Adrenal gland (tissue), 19 donors: ENCODE data around the gene BOD1. TPM values are rescaled to one million over a fixed set of nuclear protein-coding genes. Genes with fewer than 3 reads are reported as not detected.

ENCODE experiments used
- DNase-seq, 7 donors: peaks; one replicate each; pipeline ENCODE4 v3.0.0-alpha.2; 2019 to 2020
- H3K27ac ChIP-seq, 5 donors: fragments of 200-600 bp; sonication (generic) in 4 of 5; 1 replicate in 3 of 5; 2 replicates in 2 of 5; pipeline versions ENCODE4 v1.5.1 to v1.8.0; 2016 to 2020; ENCODE audit warnings: mild to moderate bottlenecking in 1 of 5
- H3K27me3 ChIP-seq: fragments of 200-600 bp; 2 replicates; pipeline ENCODE4 v1.8.0; 2021
- H3K36me3 ChIP-seq, 2 donors: fragments of 200-600 bp; replicated peaks in 1 of 2; 1 replicate in 1 of 2; 2 replicates in 1 of 2; pipeline versions ENCODE4 v1.5.1 to v1.8.0; 2018 to 2022
- H3K4me1 ChIP-seq, 2 donors: fragments of 200-600 bp; replicated peaks in 1 of 2; 1 replicate in 1 of 2; 2 replicates in 1 of 2; pipeline versions ENCODE4 v1.5.1 to v1.8.0; 2018 to 2021
- H3K4me3 ChIP-seq, 4 donors: fragments of 200-600 bp; sonication (generic) in 3 of 4; one replicate each; pipeline ENCODE4 v1.5.1; 2016 to 2018
- H3K9me3 ChIP-seq, 3 donors: fragments of 200-600 bp; sonication (generic) in 1 of 3; replicated peaks in 1 of 3; 1 replicate in 2 of 3; 2 replicates in 1 of 3; pipeline versions ENCODE4 v1.5.1 to v1.8.0; 2016 to 2021
- CTCF ChIP-seq, 6 experiments: fragments of 450-650 bp in 4 of 6; fragments of 200-600 bp in 2 of 6; sonication (generic) in 1 of 6; IDR thresholded peaks; 1 replicate in 5 of 6; 2 replicates in 1 of 6; pipeline versions ENCODE4 v1.5.1 to v1.8.0; 2016 to 2021; ENCODE audit warnings: antibody characterized with exemption in 6 of 6, mild to moderate bottlenecking in 2 of 6, moderate library complexity in 1 of 6
- POLR2A ChIP-seq, 2 donors: fragments of 450-650 bp; IDR thresholded peaks; one replicate each; pipeline ENCODE4 v1.6.1; 2017; ENCODE audit warnings: antibody characterized with exemption in 2 of 2, mild to moderate bottlenecking in 2 of 2, moderate library complexity in 1 of 2
- WGBS, 4 donors: extraction: QIAGEN DNeasy Blood & Tissue Kit in 2 of 4; methylation state at CpG; one replicate each; pipeline versions ENCODE4 v1.1.5 to v1.1.7; 2013 to 2017; 5-methylcytosine and 5-hydroxymethylcytosine counted together
- intact Hi-C, 2 donors: fragments of 100-400 bp; cut with DNase I; formaldehyde crosslinking; loops; one replicate each; pipeline versions ENCODE4 v1.14.1 to v1.15.0; 2022 to 2023
- long read RNA-seq, 10 donors: library from polyadenylated mRNA in 3 of 10; unstranded in 2 of 10; stranded (forward) in 1 of 10; transcript quantifications; one replicate each; pipeline ENCODE4 v2.0.0 and lab custom pipeline, GENCODE V29; 2021 to 2026
- polyA plus RNA-seq, 3 donors: library from polyadenylated mRNA; stranded (reverse); fragments of 200-250 nt in 2 of 3; fragments of 350-450 nt in 1 of 3; fragmentation: Illumina TruSeq in 1 of 3; extraction: RNeasy Lipid Tissue Mini Kit (QIAGEN cat#74804) in 1 of 3; gene quantifications; one replicate each; pipeline ENCODE4 v1.2.3, GENCODE V29; 2013 to 2014
- total RNA-seq, 9 donors: library from RNA; depleted of rRNA in 4 of 9; stranded (reverse); fragments of >200 nt in 4 of 9; fragments of 120-200 nt in 1 of 9; fragmentation: NEBNext Ultra II Directional in 1 of 9; extraction: Animal tissue kit (Norgen Biotek cat#: 25700) in 1 of 9; gene quantifications; one replicate each; pipeline versions ENCODE4 v1.1.0 to v1.2.4, GENCODE V29; 2013 to 2023
- donor health status: healthy with polysubstance abuse.
- donor health status: Bipolar disorder and iron deficiency.
- donor health status: DM: yes; HTN: yes; CAD: no.
- donor health status: DM: no; HTN: no; CAD: no.
- donor health status: DM: no; HTN: no; CAD: no.
- donor health status: DM: yes; HTN: yes; CAD: no.

BOD1 gene
- total RNA-seq (100 to 1,000 TPM in 1 of 9 donors, 10 to 100 TPM in 8; 41.4 to 127 (median 55.1) TPM), polyA plus RNA-seq (10 to 100 TPM; 30.0 to 98.6 (median 35.2) TPM)
- long read RNA-seq, donor 1, transcript BOD1-202 (4 exons, 1,562 nt): major isoform, 22 of 90 reads
- long read RNA-seq, donor 1, transcript BOD1-207 (2 exons, 736 nt): minor isoform, 7 of 90 reads
- long read RNA-seq, donor 1, partial matches to known transcripts: 57 of 90 reads
- long read RNA-seq, donor 1, other reads (novel, unspliced or antisense): 0 of 90 reads
- long read RNA-seq, donor 2, transcript BOD1-202 (4 exons, 1,562 nt): major isoform, 16 of 23 reads
- long read RNA-seq, donor 2, partial matches to known transcripts: 0 of 23 reads
- long read RNA-seq, donor 2, other reads (novel, unspliced or antisense): 0 of 23 reads
- long read RNA-seq, donor 3, transcript BOD1-202 (4 exons, 1,562 nt): major isoform, 30 of 35 reads
- long read RNA-seq, donor 3, partial matches to known transcripts: 0 of 35 reads
- long read RNA-seq, donor 3, other reads (novel, unspliced or antisense): 0 of 35 reads
- long read RNA-seq, donor 4, partial matches to known transcripts: 1 of 3 reads
- long read RNA-seq, donor 4, other reads (novel, unspliced or antisense): 0 of 3 reads
- long read RNA-seq, donor 5, transcript BOD1-202 (4 exons, 1,562 nt): major isoform, 26 of 31 reads
- long read RNA-seq, donor 5, partial matches to known transcripts: 0 of 31 reads
- long read RNA-seq, donor 5, other reads (novel, unspliced or antisense): 2 of 31 reads
- long read RNA-seq, donor 6, partial matches to known transcripts: 3 of 5 reads
- long read RNA-seq, donor 6, other reads (novel, unspliced or antisense): 0 of 5 reads
- long read RNA-seq, donor 7, transcript BOD1-202 (4 exons, 1,562 nt): major isoform, 20 of 26 reads
- long read RNA-seq, donor 7, partial matches to known transcripts: 5 of 26 reads
- long read RNA-seq, donor 7, other reads (novel, unspliced or antisense): 0 of 26 reads
- long read RNA-seq, donor 8, transcript BOD1-202 (4 exons, 1,562 nt): major isoform, 36 of 44 reads
- long read RNA-seq, donor 8, partial matches to known transcripts: 0 of 44 reads
- long read RNA-seq, donor 8, other reads (novel, unspliced or antisense): 0 of 44 reads
- long read RNA-seq, donor 9, transcript BOD1-202 (4 exons, 1,562 nt): major isoform, 37 of 47 reads
- long read RNA-seq, donor 9, transcript BOD1-207 (2 exons, 736 nt): minor isoform, 6 of 47 reads
- long read RNA-seq, donor 9, partial matches to known transcripts: 0 of 47 reads
- long read RNA-seq, donor 9, other reads (novel, unspliced or antisense): 0 of 47 reads
- long read RNA-seq, donor 10, transcript BOD1-202 (4 exons, 1,562 nt): major isoform, 9 of 12 reads
- long read RNA-seq, donor 10, partial matches to known transcripts: 0 of 12 reads
- long read RNA-seq, donor 10, other reads (novel, unspliced or antisense): 0 of 12 reads

DNA sequence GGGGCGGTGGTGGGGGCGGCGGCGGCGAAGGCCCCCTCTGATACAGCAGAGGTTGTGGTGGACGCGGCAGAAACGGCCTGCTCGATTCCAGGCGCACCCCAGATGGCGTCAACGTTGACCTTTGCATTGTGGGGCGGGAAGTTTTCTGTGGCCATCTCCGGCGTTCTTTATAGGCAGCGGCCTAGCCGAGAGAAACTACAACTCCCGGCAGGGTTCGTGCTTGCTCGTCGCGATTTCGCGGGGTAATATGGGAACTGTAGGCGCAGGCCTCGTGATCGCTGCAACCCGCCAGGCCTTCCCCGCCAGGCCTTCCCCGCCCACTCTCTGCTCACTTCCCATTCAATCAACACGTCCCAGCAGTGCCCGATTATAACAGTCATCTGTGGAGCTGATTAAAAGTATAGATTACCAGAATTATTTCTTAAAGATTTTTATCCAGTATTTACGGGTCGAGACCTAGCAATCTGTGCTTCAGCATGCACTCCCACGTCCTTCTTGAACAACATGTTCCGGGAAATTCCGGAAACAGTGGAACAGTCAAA lies at the start of gene BOD1:
Gene BOD1 (minus strand): TSS at position 74 of the 542 bp plus-strand sequence. CDS start 214 bp downstream, outside the sequence.
- TF ChIP-seq CTCF (IDR thresholded peaks at IDR 0.05) (no peak), POLR2A (IDR thresholded peaks at IDR 0.05) (peak in 1 of 2 donors; percentile 63)
- no peaks in the 10 kb centered on the region for H3K9me3 ChIP-seq
- H3K27me3 ChIP-seq: no peaks in the 10 kb centered on the region
- DNase-seq: peak; percentile 96 to 99 (median 98)
- peaks cover 0 to 15% of the 10 kb centered on the region in 2 donors for H3K36me3 ChIP-seq
- H3K4me3 ChIP-seq: peak within 1 kb of the TSS; percentile 36 to 93 (median 89)
- H3K4me1 ChIP-seq: peaks cover 9 to 48% of the 10 kb centered on the region in 2 donors
- intact Hi-C loops: loop anchor here in 1 of 2 donors (5.0 kb wide), 1 partner anchor 696 kb away; no protein-coding TSS in a partner anchor
- 4 to 6% (median 4%) methylated on average over 23 to 37 of the region's 37 CpGs for WGBS, 4 donors
- peak within 1 kb of the TSS; percentile 84 to 96 (median 93) for H3K27ac ChIP-seq

GRCh38 chr5:173665326-173665725 lies 48.9 kb upstream of the BOD1 start:
- Histone ChIP-seq H3K27me3 (no peaks in the 10 kb centered on the region), H3K9me3 (no peaks in the 10 kb centered on the region), H3K36me3 (no peaks in the 10 kb centered on the region), H3K4me3 (no peak overlapping the region), H3K27ac (no peak overlapping the region), H3K4me1 (peaks cover 9 to 12% of the 10 kb centered on the region in 2 donors)
- WGBS, 4 donors: 89 to 93% (median 90%) methylated on average over 4 of the region's 4 CpGs
- DNase-seq: peak in 1 of 7 donors; percentile 24
- intact Hi-C loops: no loop called here
- TF ChIP-seq POLR2A (IDR thresholded peaks at IDR 0.05) (no peak), CTCF (IDR thresholded peaks at IDR 0.05) (no peak)

DNA sequence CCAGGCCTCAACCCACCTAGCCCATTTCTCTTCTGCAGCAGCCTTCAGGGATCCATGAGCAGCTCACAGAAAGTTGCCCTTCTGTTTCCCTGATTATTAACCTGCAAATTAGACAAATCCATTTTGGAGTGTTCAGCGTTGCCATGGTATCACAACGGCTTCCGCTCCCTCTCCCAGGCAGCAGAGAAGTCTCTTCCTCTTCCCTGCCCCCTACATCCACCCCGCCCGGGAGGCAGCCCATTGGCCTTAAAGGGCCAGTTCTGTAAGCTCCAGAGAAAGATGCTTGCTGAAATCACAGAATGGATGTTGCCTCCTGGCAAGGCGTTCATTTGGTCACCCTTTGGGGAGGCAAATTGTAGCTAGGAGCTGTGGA lies 47.7 kb upstream of the BOD1 start:
- TF ChIP-seq CTCF (IDR thresholded peaks at IDR 0.05) (no peak), POLR2A (IDR thresholded peaks at IDR 0.05) (no peak)
- H3K4me3 ChIP-seq: no peak overlapping the region
- no peaks in the 10 kb centered on the region for H3K9me3 ChIP-seq
- whole genome bisulfite sequencing, 4 donors: 48 to 67% (median 61%) methylated on average over 6 of the region's 6 CpGs
- intact Hi-C loops: no loop called here
- H3K27ac ChIP-seq: no peak overlapping the region
- H3K4me1 ChIP-seq: peaks cover 0 to 6% of the 10 kb centered on the region in 2 donors
- DNase-seq: peak in 2 of 7 donors; percentile 19 to 75
- no peaks in the 10 kb centered on the region for H3K36me3 ChIP-seq
- no peaks in the 10 kb centered on the region for H3K27me3 ChIP-seq
